IMR-90 (cell line): Measurements from ENCODE around the gene PASD1. TPM values are rescaled to one million over a fixed set of nuclear protein-coding genes. Genes with fewer than 3 reads are reported as not detected.
"Not testable (repeated sequence)": the region's sequence is repeated elsewhere in the genome, so short reads cannot be mapped to it uniquely, and the experiment has no call there.

Experiments
- ATAC-seq: fragments of 200-7000 bp; cut with Tn5 transposase; 2 replicates; pipeline ENCODE4 v1.9.1; 2020; ENCODE audit warnings: low read depth, mild to moderate bottlenecking, moderate library complexity
- BruUV-seq: library from RNA; stranded (reverse); fragments of 400-500 nt; replicated peaks from 2 replicates; lab custom pipeline; 2021; lab: Mats Ljungman, UMichigan
- CTCF ChIA-PET: fragments of 300-600 bp; formaldehyde crosslinking; extraction: SDS; loops from one replicate; lab custom pipeline; 2021; ENCODE audit warnings: antibody characterized with exemption; lab: Yijun Ruan, JAX
- POLR2A ChIA-PET: fragments of 300-600 bp; sonication (Branson Sonifier 250); formaldehyde crosslinking; loops from one replicate; lab custom pipeline; 2022; ENCODE audit warnings: antibody characterized with exemption; ENCODE audit not compliant: unreplicated experiment; lab: Charles Lee
- DNase-seq: peaks from one replicate; pipeline ENCODE4 v3.0.0; 2013
- H2AFZ ChIP-seq: replicated peaks from 2 replicates; pipeline ENCODE3; 2013; ENCODE audit warnings: low read length, mild to moderate bottlenecking; ENCODE audit not compliant: poor library complexity
- H2AK5ac ChIP-seq: 2 replicates; pipeline ENCODE4 v1.6.1; 2013; ENCODE audit warnings: low read depth, low read length, inconsistent platforms
- H2AK9ac ChIP-seq: replicated peaks from 2 replicates; pipeline ENCODE3; 2013; ENCODE audit warnings: mild to moderate bottlenecking, low read depth, low read length, moderate library complexity; ENCODE audit not compliant: poor library complexity
- H2BK120ac ChIP-seq: 2 replicates; pipeline ENCODE4 v1.6.1; 2013; ENCODE audit warnings: low read depth, low read length, inconsistent platforms
- H2BK15ac ChIP-seq: 3 replicates; pipeline ENCODE4 v1.6.1; 2013; ENCODE audit warnings: low read depth, low read length, inconsistent platforms
- H2BK20ac ChIP-seq: 2 replicates; pipeline ENCODE4 v1.6.1; 2013; ENCODE audit warnings: low read depth, mild to moderate bottlenecking, inconsistent platforms, low read length, moderate library complexity
- H2BK5ac ChIP-seq: 2 replicates; pipeline ENCODE4 v1.6.1; 2013; ENCODE audit warnings: mild to moderate bottlenecking, low read depth, low read length, inconsistent platforms; ENCODE audit not compliant: poor library complexity, severe bottlenecking
- H3K14ac ChIP-seq: replicated peaks from 2 replicates; pipeline ENCODE4 v1.6.1; 2013; ENCODE audit warnings: low read depth, low read length, inconsistent platforms
- H3K18ac ChIP-seq: 2 replicates; pipeline ENCODE4 v1.6.1; 2013; ENCODE audit warnings: low read depth, low read length, control low read depth
- H3K23ac ChIP-seq: 2 replicates; pipeline ENCODE4 v1.6.1; 2013; ENCODE audit warnings: low read depth, low read length, inconsistent platforms
- H3K27ac ChIP-seq: 2 replicates; pipeline ENCODE4 v1.5.1; 2013; ENCODE audit warnings: mild to moderate bottlenecking, control low read depth, low read length; ENCODE audit not compliant: insufficient read depth
- H3K27me3 ChIP-seq: 2 replicates; pipeline ENCODE4 v1.6.1; 2013; ENCODE audit warnings: low read length; ENCODE audit not compliant: control insufficient read depth, insufficient read depth
- H3K36me3 ChIP-seq: 2 replicates; pipeline ENCODE4 v1.6.1; 2013; ENCODE audit warnings: low read length, mixed read lengths; ENCODE audit not compliant: control insufficient read depth, insufficient read depth
- H3K4ac ChIP-seq: 2 replicates; pipeline ENCODE4 v1.6.1; 2013; ENCODE audit warnings: low read depth, low read length, inconsistent platforms
- H3K4me1 ChIP-seq: 2 replicates; pipeline ENCODE4 v1.6.1; 2013; ENCODE audit warnings: low read length, mixed read lengths; ENCODE audit not compliant: control insufficient read depth, insufficient read depth
- H3K4me2 ChIP-seq: 2 replicates; pipeline ENCODE4 v1.6.1; 2013; ENCODE audit warnings: low read depth, mild to moderate bottlenecking, control low read depth, low read length, moderate library complexity
- H3K4me3 ChIP-seq: 2 replicates; pipeline ENCODE4 v1.5.1; 2013; ENCODE audit warnings: low read depth, mild to moderate bottlenecking, control low read depth, low read length, moderate library complexity; ENCODE audit not compliant: insufficient read depth
- H3K56ac ChIP-seq: 2 replicates; pipeline ENCODE4 v1.6.1; 2013; ENCODE audit warnings: low read length, inconsistent platforms; ENCODE audit not compliant: insufficient read depth; ENCODE audit errors: extremely low read depth
- H3K79me1 ChIP-seq, 2 experiments: 2 replicates each; pipeline ENCODE4 v1.6.1; 2013; ENCODE audit warnings: low read length in 2 of 2, inconsistent platforms in 1 of 2, low read depth in 1 of 2
- H3K9ac ChIP-seq: 2 replicates; pipeline ENCODE4 v1.6.1; 2013; ENCODE audit warnings: low read depth, low read length, control low read depth
- H3K9me1 ChIP-seq: 2 replicates; pipeline ENCODE4 v1.6.1; 2013; ENCODE audit warnings: low read length, inconsistent platforms; ENCODE audit not compliant: insufficient read depth
- H3K9me3 ChIP-seq: 2 replicates; pipeline ENCODE4 v1.6.1; 2013; ENCODE audit warnings: low read length; ENCODE audit not compliant: control insufficient read depth, insufficient read depth
- H4K20me1 ChIP-seq: 2 replicates; pipeline ENCODE4 v1.6.1; 2013; ENCODE audit warnings: low read length, inconsistent platforms; ENCODE audit not compliant: insufficient read depth
- H4K5ac ChIP-seq: 2 replicates; pipeline ENCODE4 v1.6.1; 2013; ENCODE audit warnings: mild to moderate bottlenecking, low read depth, low read length, control low read depth
- H4K8ac ChIP-seq, 2 experiments: 2 replicates each; pipeline ENCODE4 v1.6.1; 2013; ENCODE audit warnings: low read depth in 2 of 2, low read length in 2 of 2, control low read depth in 1 of 2, inconsistent platforms in 1 of 2
- H4K91ac ChIP-seq: 2 replicates; pipeline ENCODE4 v1.6.1; 2013; ENCODE audit warnings: low read depth, low read length, inconsistent platforms; ENCODE audit not compliant: insufficient read depth
- WGBS, 2 experiments: methylation state at CpG; one replicate each; pipeline versions ENCODE4 v1.1.5 to v1.1.7; 2013; ENCODE audit warnings: missing lambda C conversion rate in 2 of 2; ENCODE audit not compliant: insufficient read length in 1 of 2; ENCODE audit errors: extremely low coverage in 2 of 2; 5-methylcytosine and 5-hydroxymethylcytosine counted together
- dilution Hi-C: fragments of 300-500 bp; cut with HindIII; formaldehyde crosslinking; loops from one replicate; pipeline ENCODE4 v1.14.3; 2018; ENCODE audit warnings: low sequenced_read_pairs; ENCODE audit not compliant: unreplicated experiment
- in situ Hi-C: fragments of 300-500 bp; cut with MboI; formaldehyde crosslinking; loops from 3 replicates; pipeline ENCODE4 v1.14.3; 2019; ENCODE audit warnings: low sequenced_read_pairs, inconsistent platforms, mixed read lengths
- intact Hi-C: fragments of 100-400 bp; cut with micrococcal nuclease; formaldehyde crosslinking; loops from 2 replicates; pipeline ENCODE4 v1.10.0; 2022
- polyA plus RNA-seq, 3 experiments: library from polyadenylated mRNA; depleted of rRNA; stranded (reverse); fragments of >200 nt; gene quantifications; 2 replicates each; pipeline ENCODE4 v1.2.3, GENCODE V29; 2012; ENCODE audit warnings: low replicate concordance in 1 of 3
- total RNA-seq: library from RNA; depleted of rRNA; stranded (reverse); fragments of >200 nt; gene quantifications from 2 replicates; pipeline ENCODE4 v1.2.3, GENCODE V29; 2012

PASD1 gene
- total and polyA plus RNA-seq, 2 of the 4 experiments (the other 2 are of a cell fraction), result not detected

GRCh38 chrX:151555301-151555700, 8.2 kb upstream of the PASD1 start:
- H2AFZ ChIP-seq, H3K23ac ChIP-seq, H2BK15ac ChIP-seq, H4K8ac ChIP-seq, H3K4me3 ChIP-seq, dilution Hi-C loops, H3K4me1 ChIP-seq, ATAC-seq, H2AK9ac ChIP-seq, BruUV-seq, H3K79me1 ChIP-seq, H3K4ac ChIP-seq, CTCF ChIA-PET, H3K27me3 ChIP-seq, in situ Hi-C loops, H3K4me2 ChIP-seq, H3K9me3 ChIP-seq, H4K5ac ChIP-seq, H3K56ac ChIP-seq, H4K91ac ChIP-seq, H2BK120ac ChIP-seq, H3K36me3 ChIP-seq, intact Hi-C loops, H2AK5ac ChIP-seq, H2BK5ac ChIP-seq, H3K9ac ChIP-seq, H3K14ac ChIP-seq, H4K20me1 ChIP-seq, H3K9me1 ChIP-seq, H3K27ac ChIP-seq, H3K18ac ChIP-seq, H2BK20ac ChIP-seq, DNase-seq, POLR2A ChIA-PET: not testable (repeated sequence)
- WGBS, 2 experiments, result 73% methylated on average over 8 of the region's 25 CpGs; no CpG with 5 or more reads in 1 of the 2 experiments

GRCh38 chrX:151562485-151562884, 990 bp upstream of the PASD1 start:
- H3K9me3 ChIP-seq, result peaks cover 11% of the 10 kb centered on the region; the same call in 1 of the 2 replicates
- CTCF ChIA-PET, H2AFZ ChIP-seq, H3K36me3 ChIP-seq, H3K27ac ChIP-seq, H4K5ac ChIP-seq, H2AK9ac ChIP-seq, H3K4ac ChIP-seq, H2BK20ac ChIP-seq, dilution Hi-C loops, H3K18ac ChIP-seq, H3K4me3 ChIP-seq, H4K8ac ChIP-seq, H3K27me3 ChIP-seq, H3K14ac ChIP-seq, H4K91ac ChIP-seq, DNase-seq, H3K23ac ChIP-seq, BruUV-seq, intact Hi-C loops, H3K4me1 ChIP-seq, H4K20me1 ChIP-seq, H3K9me1 ChIP-seq, POLR2A ChIA-PET, H3K79me1 ChIP-seq, H2BK120ac ChIP-seq, ATAC-seq, H3K56ac ChIP-seq, H2AK5ac ChIP-seq, H2BK5ac ChIP-seq, in situ Hi-C loops, H3K9ac ChIP-seq, H2BK15ac ChIP-seq, H3K4me2 ChIP-seq: not testable (repeated sequence)
- no CpG with 5 or more reads among the region's 21 CpGs for WGBS, 2 experiments
